HG02588 (cell line): ENCODE measurements around the gene COL25A1.

Source experiments
- ATAC-seq: cut with Tn5 transposase; IDR thresholded peaks from one replicate; pipeline ENCODE4 v1.9.1; 2021; ENCODE audit warnings: mild to moderate bottlenecking, moderate library complexity; ENCODE audit not compliant: unreplicated experiment

The COL25A1 gene

GRCh38 chr4:108831886-108832285, 470.6 kb downstream of the COL25A1 start:
- ATAC-seq = no peak

GRCh38 chr4:108831291-108831690, 471.2 kb downstream of the COL25A1 start:
- ATAC-seq = no peak

- ATAC-seq = no peak
These were observed 471.8 kb downstream of the COL25A1 start for GRCh38 chr4:108830509-108831244.

- no peak for ATAC-seq
These were observed 472.4 kb downstream of the COL25A1 start for GRCh38 chr4:108829966-108830492.

- no peak for ATAC-seq
These were observed 473.8 kb downstream of the COL25A1 start for GRCh38 chr4:108828620-108829019.

GRCh38 chr4:108825737-108826136, 476.7 kb downstream of the COL25A1 start:
- ATAC-seq = no peak

GRCh38 chr4:108821351-108821930, 481.0 kb downstream of the COL25A1 start:
- ATAC-seq = no peak

GRCh38 chr4:108820492-108821350, 481.7 kb downstream of the COL25A1 start:
- ATAC-seq = no peak

GRCh38 chr4:108814326-108814725, 488.1 kb downstream of the COL25A1 start:
- no peak for ATAC-seq

- no peak for ATAC-seq
These were observed 489.2 kb downstream of the COL25A1 start for GRCh38 chr4:108813261-108813660.

GRCh38 chr4:108811486-108811885, 491.0 kb downstream of the COL25A1 start:
- no peak for ATAC-seq

GRCh38 chr4:108810087-108810486, 492.4 kb downstream of the COL25A1 start:
- ATAC-seq = no peak

GRCh38 chr4:108804648-108805273, 497.7 kb downstream of the COL25A1 start:
- ATAC-seq = no peak

- no peak for ATAC-seq
These were observed 503.2 kb downstream of the COL25A1 start for GRCh38 chr4:108799306-108799705.

- ATAC-seq = no peak
These were observed 506.3 kb downstream of the COL25A1 start for GRCh38 chr4:108796173-108796572.

GRCh38 chr4:108795733-108796132, 506.7 kb downstream of the COL25A1 start:
- no peak for ATAC-seq

- ATAC-seq = no peak
These were observed 508.3 kb downstream of the COL25A1 start for GRCh38 chr4:108794136-108794535.

GRCh38 chr4:108793415-108793814, 509.0 kb downstream of the COL25A1 start:
- ATAC-seq = no peak

- no peak for ATAC-seq
These were observed 513.7 kb downstream of the COL25A1 start for GRCh38 chr4:108788731-108789130.

GRCh38 chr4:108787724-108788123, 514.7 kb downstream of the COL25A1 start:
- ATAC-seq = no peak

- no peak for ATAC-seq
These were observed 515.4 kb downstream of the COL25A1 start for GRCh38 chr4:108787106-108787505.
